Measurements from ENCODE around the gene FAR2.

DNA sequence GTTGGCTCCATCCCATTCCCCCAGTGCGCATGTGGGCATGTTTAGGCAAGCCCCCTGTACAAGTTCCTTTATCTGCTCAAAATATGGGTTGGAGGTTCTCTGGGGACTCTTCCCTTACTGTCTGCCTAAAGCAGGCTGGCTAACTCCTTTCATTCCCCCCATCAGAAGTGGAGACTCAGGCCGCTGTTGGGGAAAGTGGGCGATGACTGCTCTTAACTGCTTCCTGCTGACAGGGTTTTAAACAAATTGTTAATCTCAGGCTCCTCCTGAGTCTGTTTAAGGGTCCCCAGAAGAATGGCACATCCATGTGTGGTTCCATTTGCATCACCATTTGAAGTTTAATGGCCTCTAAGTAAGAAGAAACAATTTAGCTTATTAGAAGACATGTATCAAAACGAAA, 15.4 kb upstream of the FAR2 start:
- no peak for TF ChIP-seq ARNT (IDR thresholded peaks at IDR 0.05)
- no peak for TF ChIP-seq CTBP1 (IDR thresholded peaks at IDR 0.05; ENCODE audit: borderline replicate concordance)
- TF ChIP-seq FOXM1 (IDR thresholded peaks at IDR 0.05; ENCODE audit: borderline replicate concordance) = no peak
- TF ChIP-seq PKNOX1 (IDR thresholded peaks at IDR 0.05) = no peak
- no peak for TF ChIP-seq BHLHE40 (IDR thresholded peaks at IDR 0.05; ENCODE audit: borderline replicate concordance)
- TF ChIP-seq ELF4 (IDR thresholded peaks at IDR 0.05) = no peak
- TF ChIP-seq SUZ12 (IDR thresholded peaks at IDR 0.05) = no peak
- no peak for TF ChIP-seq SP1 (IDR thresholded peaks at IDR 0.05)
- no peak for TF ChIP-seq TARDBP (IDR thresholded peaks at IDR 0.05)
- no peak for TF ChIP-seq ZNF384 (IDR thresholded peaks at IDR 0.05)

Measured in HEK293T (cell line).